Osteocyte (in vitro differentiated cells): Measurements from ENCODE around the gene CACNG1. TPM values are rescaled to one million over a fixed set of nuclear protein-coding genes. Genes with fewer than 3 reads are reported as not detected.

Experiments used
- DNase-seq: peaks from one replicate; pipeline ENCODE4 v3.0.0; 2021; ENCODE audit warnings: mixed read lengths; ENCODE audit not compliant: unreplicated experiment; ENCODE audit errors: extremely low spot score
- H3K27ac Mint-ChIP-seq: one replicate; pipeline ENCODE4 v1.8.0; 2021; ENCODE audit warnings: mild to moderate bottlenecking, mixed read lengths; ENCODE audit not compliant: unreplicated experiment
- H3K27me3 Mint-ChIP-seq: one replicate; pipeline ENCODE4 v1.8.0; 2021; ENCODE audit warnings: mixed read lengths; ENCODE audit not compliant: unreplicated experiment
- H3K36me3 Mint-ChIP-seq: one replicate; pipeline ENCODE4 v1.8.0; 2021; ENCODE audit warnings: mixed read lengths; ENCODE audit not compliant: unreplicated experiment
- H3K4me1 Mint-ChIP-seq: one replicate; pipeline ENCODE4 v1.8.0; 2021; ENCODE audit warnings: mixed read lengths; ENCODE audit not compliant: unreplicated experiment
- H3K4me3 Mint-ChIP-seq: one replicate; pipeline ENCODE4 v1.8.0; 2021; ENCODE audit warnings: mild to moderate bottlenecking, moderate library complexity, mixed read lengths; ENCODE audit not compliant: unreplicated experiment
- H3K9me3 Mint-ChIP-seq: one replicate; pipeline ENCODE4 v1.8.0; 2021; ENCODE audit warnings: mixed read lengths; ENCODE audit not compliant: unreplicated experiment
- CTCF ChIP-seq: fragments of 200-600 bp; sonication (generic); IDR thresholded peaks from 2 replicates; pipeline ENCODE4 v1.5.0; 2021; ENCODE audit warnings: antibody characterized with exemption, mild to moderate bottlenecking, moderate library complexity
- total RNA-seq: library from RNA; stranded (reverse); gene quantifications from 2 replicates; pipeline ENCODE4 v1.2.1, GENCODE V29; 2021

The CACNG1 gene
- total RNA-seq, 1 donor from 2014 or later: not detected

- no peaks in the 10 kb centered on the region for H3K9me3 Mint-ChIP-seq
- no peak overlapping the region for H3K27ac Mint-ChIP-seq
- no peaks in the 10 kb centered on the region for H3K4me1 Mint-ChIP-seq
- no peaks in the 10 kb centered on the region for H3K27me3 Mint-ChIP-seq
- no peak for DNase-seq
- H3K36me3 Mint-ChIP-seq: no peaks in the 10 kb centered on the region
- TF ChIP-seq CTCF: no peak
- no peak overlapping the region for H3K4me3 Mint-ChIP-seq
These were observed 40.2 kb upstream of the CACNG1 start for GRCh38 chr17:67004181-67004580.

GRCh38 chr17:67007266-67007665, 37.1 kb upstream of the CACNG1 start:
- Mint-ChIP-seq H3K9me3 (peaks cover 3% of the 10 kb centered on the region), H3K27me3 (no peaks in the 10 kb centered on the region)
- no peak for DNase-seq

GRCh38 chr17:67008101-67008500, 36.3 kb upstream of the CACNG1 start:
- TF ChIP-seq CTCF: no peak
- no peak for DNase-seq
- peaks cover 3% of the 10 kb centered on the region for H3K9me3 Mint-ChIP-seq
- H3K27ac Mint-ChIP-seq: no peak overlapping the region
- H3K4me1 Mint-ChIP-seq: no peaks in the 10 kb centered on the region
- no peaks in the 10 kb centered on the region for H3K27me3 Mint-ChIP-seq
- no peak overlapping the region for H3K4me3 Mint-ChIP-seq
- H3K36me3 Mint-ChIP-seq: no peaks in the 10 kb centered on the region

More at GRCh38 chr17:67007266-67007665, 37.1 kb upstream of the CACNG1 start:
- H3K27ac Mint-ChIP-seq: no peak overlapping the region
- no peak overlapping the region for H3K4me3 Mint-ChIP-seq
- no peak for TF ChIP-seq CTCF
- no peaks in the 10 kb centered on the region for H3K36me3 Mint-ChIP-seq
- H3K4me1 Mint-ChIP-seq: no peaks in the 10 kb centered on the region

- H3K27ac Mint-ChIP-seq: no peak overlapping the region
- H3K4me3 Mint-ChIP-seq: no peak overlapping the region
- no peaks in the 10 kb centered on the region for H3K4me1 Mint-ChIP-seq
- no peaks in the 10 kb centered on the region for H3K36me3 Mint-ChIP-seq
- no peak for DNase-seq
- no peaks in the 10 kb centered on the region for H3K27me3 Mint-ChIP-seq
- peaks cover 3% of the 10 kb centered on the region for H3K9me3 Mint-ChIP-seq
- TF ChIP-seq CTCF: no peak
These were observed 32.7 kb upstream of the CACNG1 start for GRCh38 chr17:67011527-67012175.

GRCh38 chr17:67013891-67014290, 30.5 kb upstream of the CACNG1 start:
- no peak for DNase-seq
- Mint-ChIP-seq H3K4me3 (no peak overlapping the region), H3K27me3 (no peaks in the 10 kb centered on the region)

More at GRCh38 chr17:67013891-67014290, 30.5 kb upstream of the CACNG1 start:
- H3K4me1 Mint-ChIP-seq: peaks cover 6% of the 10 kb centered on the region
- no peaks in the 10 kb centered on the region for H3K36me3 Mint-ChIP-seq
- no peak for TF ChIP-seq CTCF
- H3K27ac Mint-ChIP-seq: no peak overlapping the region
- peaks cover 3% of the 10 kb centered on the region for H3K9me3 Mint-ChIP-seq
